HG03039 (cell line): ENCODE results near the gene APOA1.

Source experiments
- ATAC-seq: cut with Tn5 transposase; IDR thresholded peaks from one replicate; pipeline ENCODE4 v1.9.1; 2021; ENCODE audit warnings: mild to moderate bottlenecking, moderate library complexity; ENCODE audit not compliant: unreplicated experiment

APOA1 gene

GRCh38 chr11:116837231-116838091 is at the start of gene APOA1:
Gene APOA1 (minus strand): TSS chr11:116837622. CDS start chr11:116837387, 235 bp downstream.
- ATAC-seq: no peak

- ATAC-seq: no peak
These were observed 48.7 kb upstream of the APOA1 start for GRCh38 chr11:116885951-116886655.

GRCh38 chr11:116882386-116882785 is 45.0 kb upstream of the APOA1 start:
- no peak for ATAC-seq

DNA sequence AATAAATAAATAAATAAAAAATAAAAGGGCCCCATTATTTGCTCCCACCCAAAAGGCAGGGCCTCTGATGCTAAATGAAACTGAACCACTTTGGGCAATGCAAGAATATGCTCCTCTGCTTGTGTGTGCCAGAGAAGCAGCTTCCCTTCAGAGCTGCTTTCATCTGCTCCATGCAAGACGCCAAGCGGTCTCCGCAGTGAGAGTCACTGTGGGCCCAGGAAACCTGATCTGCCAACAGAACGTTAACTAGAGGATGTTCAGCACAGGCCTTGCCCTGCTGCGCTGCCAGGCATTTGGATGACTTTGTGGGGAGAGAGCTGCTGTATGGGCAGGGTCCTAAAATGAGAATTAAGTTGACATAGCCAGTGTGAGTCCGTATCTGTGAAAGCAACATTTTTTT is 43.7 kb upstream of the APOA1 start:
- no peak for ATAC-seq

GRCh38 chr11:116879800-116880625 is 42.6 kb upstream of the APOA1 start:
- ATAC-seq: no peak

DNA sequence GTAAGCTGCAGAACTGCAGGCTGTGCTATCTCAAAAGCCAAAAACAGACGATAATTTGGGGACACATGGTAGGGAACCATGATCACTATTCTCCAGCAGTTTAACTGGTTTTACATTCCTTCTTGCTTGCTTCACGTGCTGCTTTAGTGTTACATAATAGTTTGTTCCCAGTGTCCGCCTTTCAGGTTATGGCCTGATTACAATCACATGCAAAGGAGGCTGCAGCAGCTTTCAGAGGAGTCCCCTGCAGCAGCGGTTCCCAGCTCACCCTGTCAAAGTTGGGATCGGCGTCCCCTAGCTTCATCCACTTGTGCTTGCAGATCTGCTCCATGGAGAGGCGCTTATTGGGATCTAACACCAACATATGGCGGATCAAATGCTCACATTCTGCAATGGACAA is 39.2 kb upstream of the APOA1 start:
- ATAC-seq: no peak

DNA sequence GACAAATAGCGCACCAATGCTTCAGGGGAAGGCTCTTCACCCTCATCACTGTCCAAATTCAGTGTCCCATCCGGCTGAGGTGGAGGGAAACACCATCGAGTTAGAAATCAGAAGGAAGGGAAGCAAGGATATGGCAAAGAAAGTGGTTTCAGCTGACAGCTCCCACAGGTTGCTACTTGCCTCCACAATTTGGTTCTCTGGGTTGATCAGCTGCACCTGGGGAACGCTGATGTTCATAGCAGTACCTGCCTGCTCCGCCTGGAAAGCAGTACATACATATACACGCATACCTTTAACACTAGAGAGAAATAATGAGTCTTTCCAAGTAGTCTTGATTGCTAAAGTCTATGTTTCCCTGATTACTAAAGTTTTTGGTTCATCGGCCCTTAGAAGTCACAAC is 37.8 kb upstream of the APOA1 start:
- ATAC-seq: no peak

DNA sequence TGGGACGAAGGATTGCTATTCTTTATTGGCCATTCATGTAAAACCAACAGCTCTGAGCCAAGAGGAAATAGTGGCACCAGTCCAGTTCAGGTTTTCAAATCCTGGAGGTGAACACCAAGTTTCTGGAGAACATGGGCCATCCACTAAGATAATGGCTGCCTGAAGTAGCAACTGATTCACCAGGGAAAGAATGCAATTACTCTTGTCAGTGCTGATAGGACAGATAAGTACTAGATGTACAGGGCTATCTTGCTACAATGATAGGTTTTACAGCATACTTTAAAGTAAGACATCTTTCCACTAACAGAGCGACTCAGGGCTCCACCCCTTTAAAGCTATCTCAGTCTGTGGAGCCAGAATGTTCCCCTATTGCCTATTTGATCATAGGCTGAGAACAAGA is 36.8 kb upstream of the APOA1 start:
- ATAC-seq: no peak

GRCh38 chr11:116873381-116873780 is 36.0 kb upstream of the APOA1 start:
- no peak for ATAC-seq

DNA sequence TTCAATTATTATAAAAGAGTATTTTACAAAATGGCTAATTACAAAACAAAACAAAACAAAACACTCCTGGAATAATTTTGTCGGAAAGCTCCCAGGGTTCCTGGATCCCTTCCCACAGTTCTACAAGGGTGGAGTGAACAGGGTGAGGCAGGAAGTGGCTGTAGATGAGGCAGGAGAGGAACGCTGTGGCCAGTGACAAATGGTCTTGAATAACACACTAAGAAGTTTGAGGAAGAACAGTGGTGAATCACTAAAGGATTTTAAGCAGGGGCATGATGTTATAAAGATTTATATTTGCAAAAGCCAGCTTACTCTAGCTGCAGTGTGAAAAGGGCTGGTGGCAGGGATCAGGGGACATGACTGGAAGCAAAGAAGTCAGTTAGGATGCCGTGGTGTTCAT is 33.8 kb upstream of the APOA1 start:
- ATAC-seq: no peak

DNA sequence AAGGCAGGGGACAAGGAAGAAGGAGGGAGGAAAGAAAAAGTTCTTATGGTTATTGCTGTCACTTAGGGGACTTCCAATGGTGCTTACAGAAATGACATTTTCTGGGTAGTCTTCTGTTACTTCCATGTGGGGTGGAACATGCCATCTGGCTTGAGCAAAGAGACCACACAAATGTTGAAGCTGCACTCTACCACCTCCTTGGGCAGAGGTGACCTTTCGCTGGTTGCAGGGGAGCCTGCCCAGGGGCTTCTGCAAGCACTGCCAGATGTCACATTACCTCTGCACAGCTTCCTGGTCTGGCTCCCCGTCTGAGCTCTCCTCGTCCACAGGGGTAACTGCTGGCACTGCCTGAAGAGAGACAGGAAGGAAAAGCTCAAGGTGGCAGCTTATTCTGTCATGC is 32.6 kb upstream of the APOA1 start:
- ATAC-seq: no peak

- no peak for ATAC-seq
These were observed 32.2 kb upstream of the APOA1 start for GRCh38 chr11:116869610-116870009.

GRCh38 chr11:116868066-116868465 is 30.6 kb upstream of the APOA1 start:
- ATAC-seq: no peak

GRCh38 chr11:116867619-116868018 is 30.2 kb upstream of the APOA1 start:
- no peak for ATAC-seq

- ATAC-seq: no peak
These were observed 29.5 kb upstream of the APOA1 start for GRCh38 chr11:116866804-116867455.

GRCh38 chr11:116865696-116866095 is 28.3 kb upstream of the APOA1 start:
- ATAC-seq: no peak

- no peak for ATAC-seq
These were observed 27.1 kb upstream of the APOA1 start for GRCh38 chr11:116864531-116864930.

GRCh38 chr11:116862951-116863350 is 25.5 kb upstream of the APOA1 start:
- no peak for ATAC-seq

DNA sequence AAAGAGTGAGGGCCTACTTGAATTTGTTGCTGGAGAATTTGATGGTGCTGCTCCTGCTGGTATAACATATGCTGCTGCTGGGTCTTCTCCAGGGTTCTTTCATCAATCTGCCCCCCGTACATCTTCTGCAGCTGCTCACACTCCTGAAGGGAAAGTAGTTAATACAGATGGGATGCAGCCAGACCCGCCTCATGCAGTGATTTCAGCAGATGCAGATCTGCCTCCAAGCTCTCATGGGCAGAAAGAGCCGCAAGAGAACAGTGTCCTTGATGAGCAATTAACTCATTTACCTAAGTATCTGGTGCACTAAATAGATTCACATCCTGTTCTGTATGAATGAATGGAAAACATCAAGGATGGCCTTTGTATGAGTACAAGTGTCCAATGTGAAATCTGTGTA is 24.8 kb upstream of the APOA1 start:
- ATAC-seq: no peak

- no peak for ATAC-seq
These were observed 24.1 kb upstream of the APOA1 start for GRCh38 chr11:116861539-116861938.

GRCh38 chr11:116860303-116860702 is 22.9 kb upstream of the APOA1 start:
- ATAC-seq: no peak
